ENCODE results near the gene SLCO1C1.

SLCO1C1 gene

DNA sequence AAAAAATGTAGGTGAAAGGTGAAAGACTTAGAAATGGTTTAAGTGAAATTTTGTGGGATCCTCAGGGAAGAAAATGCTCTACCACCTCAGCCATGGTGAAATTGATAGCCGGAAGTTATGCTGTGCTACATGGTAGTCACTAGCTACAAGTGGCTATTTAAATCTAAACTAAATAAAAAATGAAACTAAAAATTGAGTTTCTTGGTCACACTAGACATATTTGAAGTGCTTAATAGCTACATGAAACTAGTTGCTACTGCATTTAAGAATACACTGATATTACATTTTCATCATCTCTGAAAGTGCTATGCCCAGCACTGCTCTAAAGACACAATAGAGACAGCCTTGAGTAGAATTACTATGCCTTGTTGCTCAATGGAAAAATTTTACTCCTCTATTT lies 105.0 kb downstream of the SLCO1C1 start:
- DNase-seq, result no peak

DNA sequence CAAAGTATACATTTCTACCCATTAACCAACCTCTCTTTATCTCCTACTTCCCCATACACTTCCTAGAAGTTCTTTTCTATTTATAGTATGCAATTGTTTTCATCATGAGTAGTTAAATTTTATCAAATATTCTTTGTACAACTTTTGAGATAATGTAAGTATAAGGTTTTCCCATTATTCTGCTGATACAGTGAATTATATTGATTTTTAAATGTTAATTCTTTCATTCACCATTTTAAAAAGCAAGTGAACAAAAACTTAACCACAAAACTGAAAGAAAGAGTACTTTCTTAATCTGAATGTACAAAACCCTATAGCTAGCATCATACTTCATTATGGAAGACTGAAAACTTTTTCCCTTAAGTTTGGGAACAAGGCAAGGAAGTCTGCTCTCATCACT lies 105.9 kb downstream of the SLCO1C1 start:
- no peak for DNase-seq
